ENCODE data around the gene JMJD1C.

- no peak for TF ChIP-seq GATA3 (IDR thresholded peaks at IDR 0.05; ENCODE audit: low read depth, low read length)
- no peak for TF ChIP-seq GATA2 (IDR thresholded peaks at IDR 0.05; ENCODE audit: low read depth, low read length)
Measured at GRCh38 chr10:63415640-63416244, 50.0 kb downstream of the JMJD1C start.

All from SH-SY5Y (cell line).